OCI-LY3 (cell line): ENCODE data around the gene GSTM4.

Source experiments
- H2AFZ ChIP-seq: fragments of 200-600, 300-600 bp; shearing (Covaris generic); 2 replicates; pipeline ENCODE4 v1.6.0; 2014; ENCODE audit warnings: antibody characterized with exemption, low read depth, low read length
- H3K27ac ChIP-seq: fragments of 200-600, 300-600 bp; sonication (generic); 2 replicates; pipeline ENCODE4 v1.5.1; 2014; ENCODE audit warnings: mild to moderate bottlenecking, low read length, moderate library complexity, mixed read lengths
- H3K27me3 ChIP-seq: fragments of 200-600, 300-600 bp; sonication (generic); 2 replicates; pipeline ENCODE4 v1.6.1; 2014; ENCODE audit warnings: low read depth, low read length, mixed read lengths
- H3K36me3 ChIP-seq: fragments of 200-600, 300-600 bp; sonication (generic); replicated peaks from 2 replicates; pipeline ENCODE3; 2014; ENCODE audit warnings: low read depth, low read length, mixed read lengths
- H3K4me1 ChIP-seq: fragments of 300-600, 200-600 bp; sonication (generic); 2 replicates; pipeline ENCODE4 v1.6.1; 2014; ENCODE audit warnings: low read length, mixed read lengths
- H3K4me2 ChIP-seq: fragments of 200-600, 300-600 bp; sonication (generic); 2 replicates; pipeline ENCODE4 v1.6.1; 2014; ENCODE audit warnings: low read length, mixed read lengths
- H3K4me3 ChIP-seq: fragments of 300-600, 200-600 bp; sonication (generic); 2 replicates; pipeline ENCODE4 v1.5.1; 2014; ENCODE audit warnings: antibody characterized with exemption, mild to moderate bottlenecking, low read length, moderate library complexity
- H3K79me2 ChIP-seq: fragments of 300-600, 200-600 bp; shearing (Covaris generic); 2 replicates; pipeline ENCODE4 v1.6.1; 2014; ENCODE audit warnings: mild to moderate bottlenecking, low read length, mixed read lengths
- H3K9ac ChIP-seq: fragments of 300-600, 200-600 bp; shearing (Covaris generic); 2 replicates; pipeline ENCODE4 v1.6.0; 2014; ENCODE audit warnings: mild to moderate bottlenecking, low read length, moderate library complexity
- H3K9me3 ChIP-seq: fragments of 200-600, 300-600 bp; shearing (Covaris generic); 2 replicates; pipeline ENCODE4 v1.6.1; 2014; ENCODE audit warnings: low read length, mixed read lengths; ENCODE audit not compliant: insufficient read depth
- H4K20me1 ChIP-seq: fragments of 200-600, 300-600 bp; sonication (generic); 2 replicates; pipeline ENCODE4 v1.6.1; 2016; ENCODE audit warnings: low read length, mixed read lengths; ENCODE audit not compliant: insufficient read depth
- EZH2phosphoT487 ChIP-seq: fragments of 200-600 bp; shearing (Covaris generic); IDR thresholded peaks from 2 replicates; pipeline ENCODE4 v1.6.1; 2018; ENCODE audit warnings: antibody characterized with exemption, mixed run types, low read depth
- TF ChIP-seq, protein P1 (sequence below): fragments of 200-600, 300-600 bp; sonication (generic); IDR thresholded peaks from 2 replicates; pipeline ENCODE4 v1.5.1; 2014; ENCODE audit warnings: antibody characterized with exemption, low read length, low read depth

GSTM4 gene

DNA sequence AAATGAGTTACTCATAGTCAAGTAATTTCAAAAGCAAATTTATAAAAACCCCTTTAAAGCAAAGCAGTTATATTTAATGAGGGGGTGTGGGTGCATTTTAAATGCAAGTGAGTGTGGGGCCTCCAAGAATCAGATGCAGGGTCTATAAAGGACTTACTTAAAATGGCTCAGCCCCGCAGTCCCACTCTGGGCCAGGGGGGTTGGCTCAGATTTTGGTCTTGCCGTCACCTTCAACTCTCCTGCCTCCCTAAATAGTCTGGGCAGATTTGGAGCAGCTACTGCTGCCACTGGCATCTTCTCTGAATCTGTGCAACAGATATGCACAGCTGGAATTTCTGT lies 20.1 kb upstream of the GSTM4 start:
- H4K20me1 ChIP-seq, result no peaks in the 10 kb centered on the region
- no peaks in the 10 kb centered on the region for H3K79me2 ChIP-seq
- no peak overlapping the region for H3K4me3 ChIP-seq
- H3K9me3 ChIP-seq, result no peaks in the 10 kb centered on the region
- H3K9ac ChIP-seq, result no peak overlapping the region
- H3K4me2 ChIP-seq, result peak overlapping the region; percentile 75
- peaks cover 24% of the 10 kb centered on the region for H3K4me1 ChIP-seq
- TF ChIP-seq, protein P1, sequence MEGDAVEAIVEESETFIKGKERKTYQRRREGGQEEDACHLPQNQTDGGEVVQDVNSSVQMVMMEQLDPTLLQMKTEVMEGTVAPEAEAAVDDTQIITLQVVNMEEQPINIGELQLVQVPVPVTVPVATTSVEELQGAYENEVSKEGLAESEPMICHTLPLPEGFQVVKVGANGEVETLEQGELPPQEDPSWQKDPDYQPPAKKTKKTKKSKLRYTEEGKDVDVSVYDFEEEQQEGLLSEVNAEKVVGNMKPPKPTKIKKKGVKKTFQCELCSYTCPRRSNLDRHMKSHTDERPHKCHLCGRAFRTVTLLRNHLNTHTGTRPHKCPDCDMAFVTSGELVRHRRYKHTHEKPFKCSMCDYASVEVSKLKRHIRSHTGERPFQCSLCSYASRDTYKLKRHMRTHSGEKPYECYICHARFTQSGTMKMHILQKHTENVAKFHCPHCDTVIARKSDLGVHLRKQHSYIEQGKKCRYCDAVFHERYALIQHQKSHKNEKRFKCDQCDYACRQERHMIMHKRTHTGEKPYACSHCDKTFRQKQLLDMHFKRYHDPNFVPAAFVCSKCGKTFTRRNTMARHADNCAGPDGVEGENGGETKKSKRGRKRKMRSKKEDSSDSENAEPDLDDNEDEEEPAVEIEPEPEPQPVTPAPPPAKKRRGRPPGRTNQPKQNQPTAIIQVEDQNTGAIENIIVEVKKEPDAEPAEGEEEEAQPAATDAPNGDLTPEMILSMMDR, result no peak
- TF ChIP-seq EZH2phosphoT487, result no peak
- no peaks in the 10 kb centered on the region for H3K27me3 ChIP-seq
- no peak overlapping the region for H2AFZ ChIP-seq
- peaks cover 4% of the 10 kb centered on the region for H3K36me3 ChIP-seq
- no peak overlapping the region for H3K27ac ChIP-seq

DNA sequence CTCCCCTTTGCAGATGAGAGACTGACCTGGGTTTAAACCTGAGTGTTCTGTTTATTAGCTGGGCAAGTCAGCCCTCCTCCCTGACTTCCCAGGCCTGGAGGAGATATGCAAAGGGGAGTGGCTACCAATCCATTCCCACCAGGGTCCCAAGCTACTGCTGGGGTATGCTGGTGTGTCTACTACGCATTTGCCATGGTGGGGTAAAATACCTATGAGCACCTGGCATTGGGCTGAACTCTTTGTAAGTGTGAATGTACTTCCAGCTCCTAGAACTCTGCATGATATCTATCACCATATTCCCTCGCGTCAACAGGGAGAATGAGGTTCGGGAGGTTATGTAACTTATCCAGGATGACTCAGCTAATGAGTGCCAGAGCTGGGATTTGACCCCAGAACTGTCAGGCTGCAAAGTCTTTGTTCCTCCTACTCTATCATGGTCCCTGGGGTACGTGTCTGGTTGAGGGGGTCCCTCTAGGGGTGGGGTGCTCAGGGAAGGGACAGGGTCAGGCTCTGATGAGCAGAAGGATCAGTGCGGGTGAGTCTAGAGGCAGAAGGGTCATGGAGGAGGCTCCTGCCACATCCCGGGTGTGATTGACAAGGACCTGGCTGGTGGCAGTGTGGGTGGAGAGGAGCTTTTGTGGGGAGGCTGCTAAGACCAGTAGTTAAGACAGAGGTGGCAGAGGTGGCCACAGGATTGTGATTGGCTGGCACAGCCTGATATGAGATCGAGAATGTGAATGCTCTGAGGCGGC lies 19.5 kb upstream of the GSTM4 start:
- no peak overlapping the region for H3K4me3 ChIP-seq

DNA sequence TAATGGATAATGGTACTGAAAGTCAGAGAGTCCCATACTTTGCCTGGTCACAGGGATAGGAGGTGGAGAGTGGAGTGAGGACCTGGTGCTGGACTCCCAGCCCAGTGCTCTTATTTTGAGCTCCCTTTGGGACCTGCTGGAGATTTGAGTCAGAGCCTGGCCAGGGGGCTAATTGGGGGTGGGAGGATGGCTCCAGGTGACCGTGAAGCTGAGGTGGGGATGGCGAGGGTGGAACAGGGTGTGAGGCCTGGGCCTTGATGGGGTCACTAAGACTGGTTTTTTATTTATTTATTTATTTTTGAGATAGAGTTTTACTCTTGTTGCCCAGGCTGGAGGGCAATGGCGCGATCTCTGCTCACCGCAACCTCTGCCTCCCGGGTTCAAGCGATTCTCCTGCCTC lies 18.5 kb upstream of the GSTM4 start:
- no peak overlapping the region for H3K27ac ChIP-seq

More for the DNA sequence above, 19.5 kb upstream of the GSTM4 start:
- TF ChIP-seq, protein P1, result no peak
- no peak for TF ChIP-seq EZH2phosphoT487
- Histone ChIP-seq H3K27ac (no peak overlapping the region), H3K9me3 (no peaks in the 10 kb centered on the region), H4K20me1 (no peaks in the 10 kb centered on the region), H3K9ac (no peak overlapping the region), H3K79me2 (no peaks in the 10 kb centered on the region), H3K27me3 (no peaks in the 10 kb centered on the region), H2AFZ (no peak overlapping the region), H3K4me1 (peaks cover 24% of the 10 kb centered on the region), H3K36me3 (no peaks in the 10 kb centered on the region), H3K4me2 (no peak overlapping the region)

DNA sequence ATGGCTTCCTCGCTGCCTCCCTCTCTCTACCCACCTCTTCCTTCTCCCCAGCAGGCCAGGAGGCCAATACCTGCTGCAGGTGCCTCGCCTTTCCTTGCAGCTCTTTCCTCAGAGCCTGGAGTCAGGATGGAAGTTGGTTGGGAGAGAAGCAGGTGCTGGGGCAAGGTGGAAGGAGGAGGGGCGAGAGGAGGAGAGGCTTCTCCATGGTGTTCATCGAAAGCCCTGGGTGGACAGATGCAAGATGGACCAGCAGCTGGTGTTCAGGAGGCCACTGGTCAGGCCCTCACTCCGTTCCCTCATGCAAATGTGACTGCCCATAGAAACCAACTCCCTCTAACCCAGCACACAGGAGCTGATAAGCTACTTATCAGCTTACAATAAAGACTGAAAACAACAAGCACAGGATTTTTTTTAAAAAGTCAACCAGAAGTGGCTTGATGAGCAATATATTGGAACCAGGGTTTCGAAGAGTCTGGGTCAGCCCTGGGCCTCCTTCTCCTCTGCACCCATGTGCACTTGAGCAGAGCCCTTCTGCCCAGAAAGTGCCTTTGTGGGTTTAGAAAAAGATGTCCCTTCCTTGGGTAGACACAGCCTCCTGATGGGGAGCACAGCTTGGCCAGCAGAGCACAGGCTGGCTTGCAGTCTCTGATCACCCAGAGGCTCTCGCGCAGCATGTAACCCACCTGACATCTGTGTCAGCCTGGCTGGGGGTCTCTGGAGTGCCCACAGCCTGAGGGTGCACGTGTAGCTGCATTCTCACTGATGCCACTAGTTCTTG lies 16.6 kb upstream of the GSTM4 start:
- Histone ChIP-seq H3K4me3 (no peak overlapping the region), H2AFZ (no peak overlapping the region), H3K27me3 (no peaks in the 10 kb centered on the region), H4K20me1 (no peaks in the 10 kb centered on the region), H3K9ac (no peak overlapping the region), H3K79me2 (no peaks in the 10 kb centered on the region), H3K4me1 (peaks cover 32% of the 10 kb centered on the region), H3K9me3 (no peaks in the 10 kb centered on the region), H3K4me2 (no peak overlapping the region), H3K36me3 (no peaks in the 10 kb centered on the region), H3K27ac (no peak overlapping the region)
- TF ChIP-seq, protein P1, result no peak
- no peak for TF ChIP-seq EZH2phosphoT487

More for the DNA sequence above, 18.5 kb upstream of the GSTM4 start:
- Histone ChIP-seq H3K9ac (no peak overlapping the region), H3K4me1 (peaks cover 24% of the 10 kb centered on the region), H2AFZ (no peak overlapping the region), H3K4me2 (no peak overlapping the region), H3K36me3 (no peaks in the 10 kb centered on the region), H3K4me3 (no peak overlapping the region), H3K9me3 (no peaks in the 10 kb centered on the region), H3K27me3 (no peaks in the 10 kb centered on the region), H4K20me1 (no peaks in the 10 kb centered on the region), H3K79me2 (no peaks in the 10 kb centered on the region)
- TF ChIP-seq EZH2phosphoT487, result no peak
- TF ChIP-seq, protein P1, result no peak
